PC-3 (cell line): ENCODE measurements around the gene TNNT2.

Source experiments
- CTCF ChIP-seq: fragments of 300-600 bp; sonication (generic); conservative IDR thresholded peaks from 2 replicates; pipeline ENCODE4 v1.5.1; 2017; ENCODE audit warnings: antibody characterized with exemption, low read depth, mild to moderate bottlenecking, low read length
- EZH2phosphoT487 ChIP-seq: fragments of 300-600 bp; sonication (generic); IDR thresholded peaks from 2 replicates; pipeline ENCODE4 v1.6.1; 2018; ENCODE audit warnings: mild to moderate bottlenecking, antibody characterized with exemption, low read length, borderline replicate concordance

- TF ChIP-seq CTCF (peak; percentile 77), EZH2phosphoT487 (no peak)
Measured at GRCh38 chr1:201375169-201375568, 2.3 kb downstream of the TNNT2 start.
